GM15510 (cell line): ENCODE data around the gene DLG1.

ENCODE experiments used
- POLR2A ChIP-seq: IDR thresholded peaks from 3 replicates; pipeline ENCODE4 v1.6.1; 2011; ENCODE audit warnings: borderline replicate concordance; ENCODE audit not compliant: insufficient read length; ENCODE audit errors: extremely low read depth

Gene DLG1

GRCh38 chr3:197022405-197023231 is 275.8 kb downstream of the DLG1 start:
- no peak for TF ChIP-seq POLR2A

DNA sequence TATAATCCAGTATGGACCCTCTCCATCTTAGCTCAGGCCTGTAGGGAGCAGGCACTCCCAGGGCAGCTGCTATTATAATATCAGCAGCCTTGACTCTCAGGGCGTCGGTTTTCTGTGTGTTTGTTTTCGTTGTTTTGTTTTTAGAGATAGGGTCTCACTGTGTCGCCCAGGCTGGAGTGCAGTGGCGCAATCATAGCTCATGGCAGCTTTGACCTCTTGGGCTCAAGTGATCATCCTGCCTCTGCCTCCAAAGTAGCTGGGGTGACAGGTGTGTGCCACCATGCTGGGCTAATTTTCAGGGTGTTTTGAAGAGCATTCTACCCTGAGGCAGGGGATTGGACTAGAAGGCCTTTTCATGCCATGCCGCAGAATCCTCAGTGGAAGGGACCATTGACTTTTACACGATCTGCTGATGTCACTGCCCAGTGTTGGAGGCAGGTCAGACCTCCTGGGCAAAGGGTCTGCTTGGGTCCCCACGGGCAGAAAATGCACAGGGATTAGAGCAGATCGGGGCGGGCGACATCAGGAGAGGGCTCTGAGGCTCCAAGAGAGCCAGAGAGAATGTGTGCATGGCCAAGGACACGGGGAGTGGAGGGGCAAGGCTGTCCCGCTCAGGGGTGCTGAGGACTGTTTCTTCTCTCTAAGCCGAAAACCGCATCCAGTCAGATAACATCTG is 276.5 kb downstream of the DLG1 start:
- TF ChIP-seq POLR2A: no peak

DNA sequence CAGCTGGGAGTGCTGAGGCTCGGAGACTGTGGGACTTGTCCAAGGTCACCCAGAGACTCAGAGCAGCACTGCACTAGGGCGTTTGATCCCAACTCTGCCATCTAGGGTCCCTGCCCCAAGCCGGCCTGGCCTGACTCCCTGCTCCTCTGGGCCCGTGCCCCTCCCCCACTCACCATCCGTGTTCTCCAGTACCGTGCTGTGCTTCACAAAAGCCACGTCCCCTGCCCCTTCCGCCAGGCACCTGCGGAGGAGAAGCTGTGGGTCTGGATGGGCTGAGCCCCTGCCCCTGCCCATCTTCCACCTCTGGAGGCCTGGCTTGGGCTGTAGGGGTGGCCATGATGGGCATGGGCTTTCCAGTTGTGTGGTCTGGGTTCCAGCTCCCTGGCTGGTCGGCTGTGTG is 277.2 kb downstream of the DLG1 start:
- no peak for TF ChIP-seq POLR2A

DNA sequence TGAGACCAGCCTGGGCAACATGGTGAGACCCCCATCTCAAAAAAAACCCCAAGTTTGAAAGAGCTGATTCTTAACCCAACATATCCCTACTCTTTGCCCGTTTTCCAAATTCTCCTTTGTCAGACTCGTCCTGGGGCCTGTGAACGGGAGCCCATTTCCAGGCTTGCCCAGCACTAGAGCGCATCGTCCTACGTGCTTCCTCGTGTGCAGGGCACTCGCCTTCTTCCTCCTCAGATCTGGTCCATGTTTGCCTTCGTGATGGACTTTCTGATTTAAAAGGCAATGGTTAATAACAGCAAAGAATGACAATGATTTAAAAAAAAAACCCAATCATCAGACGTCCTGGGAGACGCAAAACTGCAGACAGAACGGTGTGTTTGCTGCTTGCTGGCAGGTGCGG is 278.9 kb downstream of the DLG1 start:
- no peak for TF ChIP-seq POLR2A

DNA sequence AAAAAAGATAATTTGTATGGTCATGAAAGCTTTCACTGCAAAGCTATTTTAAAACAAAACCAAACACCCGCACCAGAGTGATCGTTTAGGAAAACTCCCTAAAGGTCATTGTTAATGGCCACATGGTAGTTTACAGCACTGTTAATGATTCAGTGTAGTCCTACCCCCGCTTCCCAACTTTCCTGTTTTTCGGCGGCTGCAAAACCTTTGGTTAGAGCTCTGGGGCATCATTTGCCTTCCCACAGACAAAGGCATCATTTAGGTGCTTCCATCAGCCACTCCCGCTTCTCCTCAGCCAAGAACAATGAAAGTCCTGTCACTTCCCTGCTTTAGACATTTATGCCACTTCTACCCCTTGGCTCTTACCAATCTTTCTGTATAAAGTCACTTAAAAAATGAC is 279.4 kb downstream of the DLG1 start:
- TF ChIP-seq POLR2A: no peak

GRCh38 chr3:197017003-197017402 is 281.4 kb downstream of the DLG1 start:
- no peak for TF ChIP-seq POLR2A

DNA sequence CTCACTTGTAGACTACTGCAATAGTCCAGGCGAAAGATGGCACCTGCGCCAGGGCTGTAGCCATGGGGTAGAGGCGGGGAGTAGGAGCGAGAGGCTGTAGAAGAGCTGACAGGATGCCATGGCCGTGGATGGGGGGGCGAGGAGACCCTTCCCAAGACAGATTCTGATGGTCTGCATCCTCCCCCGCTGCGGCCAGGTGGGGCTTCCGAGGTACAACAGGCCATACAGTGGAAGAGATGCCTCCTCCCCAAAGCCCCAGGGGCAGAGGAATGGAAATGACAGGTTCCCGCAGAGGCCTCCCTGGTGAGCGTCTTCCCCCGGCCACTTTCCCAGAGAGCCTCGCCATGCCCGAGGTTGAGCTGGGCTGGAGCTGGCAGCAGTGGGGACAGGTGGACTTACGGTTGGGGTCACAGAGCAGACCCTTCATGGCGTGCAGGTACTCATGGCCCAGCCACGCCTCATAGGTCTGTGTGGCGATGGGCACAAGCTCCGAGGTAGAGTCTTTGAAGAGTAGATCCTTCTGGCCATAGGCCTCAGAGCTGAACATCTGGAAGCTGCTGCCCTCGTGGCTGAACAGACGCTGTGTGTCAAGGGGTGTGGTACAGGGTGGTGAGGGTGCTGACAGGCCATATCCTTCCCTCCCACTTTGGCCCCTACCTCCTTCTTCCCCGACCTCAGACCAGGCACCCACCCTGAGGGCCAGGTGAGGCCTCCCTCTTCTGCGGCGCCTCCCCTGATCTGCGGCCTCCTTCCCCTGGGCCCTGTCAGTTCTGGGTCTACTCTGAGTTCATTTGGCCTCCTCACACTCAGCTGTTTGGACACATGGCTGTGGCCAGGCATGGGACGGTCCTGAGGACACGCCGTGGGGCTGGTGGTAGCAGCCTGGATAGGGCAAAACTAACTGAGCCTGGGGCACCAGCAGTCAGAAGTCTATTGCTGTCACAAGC is 282.3 kb downstream of the DLG1 start:
- no peak for TF ChIP-seq POLR2A

- TF ChIP-seq POLR2A: no peak
Measured at GRCh38 chr3:197014942-197015575, 283.4 kb downstream of the DLG1 start.

GRCh38 chr3:197014024-197014423 is 284.4 kb downstream of the DLG1 start:
- TF ChIP-seq POLR2A: no peak

DNA sequence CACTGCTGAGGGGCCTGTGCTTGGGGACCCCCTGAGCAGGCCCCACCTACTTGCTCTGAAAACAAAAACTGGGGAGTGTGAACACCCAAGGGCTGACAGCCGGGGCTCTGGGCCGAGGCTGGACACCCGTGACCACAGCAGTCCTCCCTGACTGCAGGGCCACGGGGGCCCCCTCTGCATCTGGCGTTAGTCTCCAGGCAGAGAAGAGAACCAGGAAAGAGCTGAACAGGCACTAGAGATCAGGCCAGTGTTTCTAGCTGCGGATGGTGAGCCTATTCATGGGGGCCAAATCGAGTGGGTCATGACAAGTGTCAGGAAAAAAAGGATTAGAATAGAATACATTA is 285.9 kb downstream of the DLG1 start:
- no peak for TF ChIP-seq POLR2A

- no peak for TF ChIP-seq POLR2A
Measured at GRCh38 chr3:197011780-197012539, 286.5 kb downstream of the DLG1 start.

DNA sequence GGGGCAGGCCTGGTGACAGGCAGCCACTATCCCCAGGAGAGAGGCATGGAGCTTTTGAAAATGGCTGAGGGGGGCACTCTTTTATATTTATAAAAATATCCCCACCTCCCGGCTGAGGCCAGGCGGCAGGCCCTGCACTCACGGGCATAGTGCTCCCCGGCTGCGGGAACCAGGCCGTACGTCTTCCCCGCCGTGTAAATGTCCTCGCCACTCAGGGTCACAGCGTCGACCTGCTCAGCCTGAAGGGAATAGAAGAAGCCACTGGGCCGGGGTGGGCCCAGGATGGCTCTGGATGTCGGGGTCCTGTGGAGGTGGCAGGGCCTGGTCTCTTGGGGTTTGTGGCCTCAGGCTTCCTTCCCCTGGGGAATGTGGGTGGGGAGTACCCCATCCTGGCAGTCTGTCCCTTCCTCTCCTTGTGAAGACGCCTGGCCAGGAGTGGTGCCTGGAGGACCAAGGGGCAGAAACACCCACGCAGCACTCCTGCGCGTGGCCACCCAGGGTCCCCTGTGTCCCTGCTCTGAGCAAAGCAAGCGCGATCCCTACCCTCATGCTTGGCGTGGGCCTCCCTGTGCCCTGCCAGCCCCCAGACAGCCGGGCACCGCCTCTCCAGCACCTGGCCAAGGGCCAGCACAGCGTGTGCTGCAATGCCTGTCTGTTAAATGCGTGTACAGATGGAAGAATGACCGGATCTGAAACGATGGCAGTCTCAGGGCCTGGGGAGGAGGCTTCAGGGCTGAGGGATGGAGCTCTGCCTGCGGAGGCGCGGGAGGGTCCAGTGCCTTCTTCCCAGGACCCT is 287.7 kb downstream of the DLG1 start:
- no peak for TF ChIP-seq POLR2A

GRCh38 chr3:197009532-197010019 is 288.8 kb downstream of the DLG1 start:
- no peak for TF ChIP-seq POLR2A
